Natural killer cell (primary cell): ENCODE results near the gene CAPN11. TPM values are rescaled to one million over a fixed set of nuclear protein-coding genes. Genes with fewer than 3 reads are reported as not detected.
A peak's percentile ranks its signal among the peaks of the same experiment; 100 is the strongest.

Experiments
- ATAC-seq, 3 donors: fragments of 150-1000 bp in 2 of 3; fragments of 200-7000 bp in 1 of 3; cut with Tn5 transposase; 1 replicate in 1 of 3; 2 replicates in 2 of 3; pipeline ENCODE4 v1.10.0; 2021; ENCODE audit warnings: mild to moderate bottlenecking in 2 of 3, moderate library complexity in 2 of 3
- DNase-seq, 2 donors: peaks; one replicate each; pipeline versions ENCODE4 v3.0.0 to v3.0.0-alpha.2; 2013 to 2021; ENCODE audit warnings: mixed read lengths in 1 of 2
- H3K27ac ChIP-seq: one replicate; pipeline ENCODE4 v1.5.1; 2013; ENCODE audit warnings: mild to moderate bottlenecking, low read length
- H3K27me3 ChIP-seq: one replicate; pipeline ENCODE4 v1.6.1; 2013; ENCODE audit warnings: low read length; ENCODE audit not compliant: control insufficient read depth, insufficient read depth
- H3K36me3 ChIP-seq: one replicate; pipeline ENCODE4 v1.6.1; 2013; ENCODE audit warnings: low read length; ENCODE audit not compliant: control insufficient read depth, insufficient read depth
- H3K4me1 ChIP-seq: one replicate; pipeline ENCODE4 v1.6.1; 2013; ENCODE audit warnings: low read length; ENCODE audit not compliant: control insufficient read depth, insufficient read depth
- H3K4me3 ChIP-seq: one replicate; pipeline ENCODE4 v1.5.1; 2013; ENCODE audit warnings: low read length
- H3K9me3 ChIP-seq: one replicate; pipeline ENCODE4 v1.6.1; 2013; ENCODE audit warnings: low read length; ENCODE audit not compliant: control insufficient read depth, insufficient read depth
- H3K27ac Mint-ChIP-seq, 2 donors: one replicate each; pipeline ENCODE4 v1.8.0; 2022; ENCODE audit warnings: mild to moderate bottlenecking in 2 of 2, mixed read lengths in 2 of 2, moderate library complexity in 1 of 2
- H3K27me3 Mint-ChIP-seq, 2 donors: one replicate each; pipeline ENCODE4 v1.8.0; 2022; ENCODE audit warnings: low read depth in 2 of 2, mixed read lengths in 2 of 2
- H3K36me3 Mint-ChIP-seq: one replicate; pipeline ENCODE4 v1.8.0; 2022; ENCODE audit warnings: mixed read lengths
- H3K4me1 Mint-ChIP-seq, 2 donors: one replicate each; pipeline ENCODE4 v1.8.0; 2022; ENCODE audit warnings: mixed read lengths in 2 of 2
- H3K4me3 Mint-ChIP-seq: one replicate; pipeline ENCODE4 v1.8.0; 2022; ENCODE audit warnings: mild to moderate bottlenecking, moderate library complexity, mixed read lengths
- H3K9me3 Mint-ChIP-seq, 2 donors: one replicate each; pipeline ENCODE4 v1.8.0; 2022; ENCODE audit warnings: mixed read lengths in 2 of 2
- CTCF ChIP-seq: fragments of 200-600 bp; IDR thresholded peaks from one replicate; pipeline ENCODE4 v1.8.0; 2022; ENCODE audit warnings: antibody characterized with exemption
- WGBS: methylation state at CpG from one replicate; pipeline ENCODE4 v1.1.7; 2013; ENCODE audit warnings: missing lambda C conversion rate; ENCODE audit not compliant: insufficient coverage; 5-methylcytosine and 5-hydroxymethylcytosine counted together
- intact Hi-C: fragments of 100-400 bp; cut with micrococcal nuclease; formaldehyde crosslinking; loops from one replicate; pipeline ENCODE4 v1.14.2; 2022
- total RNA-seq, 4 donors: library from RNA; stranded (reverse); fragments of 120-200 nt in 1 of 4; gene quantifications; one replicate each; pipeline versions ENCODE4 v1.2.3 to v1.2.4, GENCODE V29; 2013 to 2022

Gene CAPN11
- total RNA-seq, 3 donors from 2014 or later (not counting 1 experiment from before 2014, with no cell fraction given): not detected

- no peak for TF ChIP-seq CTCF
- H3K27me3 Mint-ChIP-seq: peaks cover 3 to 6% of the 10 kb centered on the region in 2 donors
- H3K9me3 Mint-ChIP-seq: no peaks in the 10 kb centered on the region
- no peak for DNase-seq
- Histone ChIP-seq H3K4me3 (no peak overlapping the region), H3K27me3 (no peaks in the 10 kb centered on the region), H3K9me3 (no peaks in the 10 kb centered on the region), H3K4me1 (peaks cover 15% of the 10 kb centered on the region), H3K36me3 (no peaks in the 10 kb centered on the region), H3K27ac (no peak overlapping the region)
- no peak overlapping the region for H3K4me3 Mint-ChIP-seq
- H3K4me1 Mint-ChIP-seq: peaks cover 6 to 11% of the 10 kb centered on the region in 2 donors
- 83% methylated on average over 10 of the region's 12 CpGs for WGBS
- H3K36me3 Mint-ChIP-seq: no peaks in the 10 kb centered on the region
- intact Hi-C loops: loop anchor here (1.0 to 5.0 kb wide), 4 partner anchors 50 to 166 kb away; partner anchors contain the start of genes SLC29A1 and SLC35B2
- ATAC-seq: no peak
- H3K27ac Mint-ChIP-seq: no peak overlapping the region
Observed at GRCh38 chr6:44171899-44172546, 13.4 kb downstream of the CAPN11 start.

- no peak overlapping the region for H3K27ac ChIP-seq
- no peaks in the 10 kb centered on the region for H3K27me3 ChIP-seq
- no peaks in the 10 kb centered on the region for H3K36me3 ChIP-seq
- 28% methylated on average over 15 of the region's 15 CpGs for WGBS
- peaks cover 22% of the 10 kb centered on the region for H3K4me1 ChIP-seq
- DNase-seq (peak; percentile 71 to 84), ATAC-seq (peak; percentile 63 to 77 (median 67))
- H3K36me3 Mint-ChIP-seq: no peaks in the 10 kb centered on the region
- peak; percentile 93 for TF ChIP-seq CTCF
- no peaks in the 10 kb centered on the region for H3K9me3 ChIP-seq
- H3K4me3 ChIP-seq: no peak overlapping the region
- H3K4me3 Mint-ChIP-seq: no peak overlapping the region
- H3K27me3 Mint-ChIP-seq: peaks cover 3 to 6% of the 10 kb centered on the region in 2 donors
- intact Hi-C loops: loop anchor here (1.0 to 5.0 kb wide), 4 partner anchors 49 to 165 kb away; partner anchors contain the start of genes SLC29A1 and SLC35B2
- H3K9me3 Mint-ChIP-seq: no peaks in the 10 kb centered on the region
- H3K27ac Mint-ChIP-seq: no peak overlapping the region
- H3K4me1 Mint-ChIP-seq: peaks cover 12 to 20% of the 10 kb centered on the region in 2 donors
Observed at GRCh38 chr6:44172731-44173500, 14.3 kb downstream of the CAPN11 start.

GRCh38 chr6:44176130-44176761 lies 17.6 kb downstream of the CAPN11 start:
- no peak for TF ChIP-seq CTCF
- Mint-ChIP-seq H3K9me3 (no peaks in the 10 kb centered on the region), H3K4me1 (peaks cover 12 to 23% of the 10 kb centered on the region in 2 donors), H3K27ac (peak overlapping the region in 1 of 2 donors; percentile 76), H3K27me3 (peaks cover 3 to 6% of the 10 kb centered on the region in 2 donors), H3K4me3 (no peak overlapping the region), H3K36me3 (no peaks in the 10 kb centered on the region)
- WGBS: 88% methylated on average over 11 of the region's 15 CpGs
- Histone ChIP-seq H3K4me3 (no peak overlapping the region), H3K4me1 (peaks cover 22% of the 10 kb centered on the region), H3K27me3 (no peaks in the 10 kb centered on the region), H3K27ac (no peak overlapping the region), H3K36me3 (no peaks in the 10 kb centered on the region), H3K9me3 (no peaks in the 10 kb centered on the region)
- DNase-seq (no peak), ATAC-seq (no peak)
- intact Hi-C loops: no loop called here
